GM23338 (cell line): ENCODE measurements around the gene TRPM2. TPM values are rescaled to one million over a fixed set of nuclear protein-coding genes. Genes with fewer than 3 reads are reported as not detected.

ENCODE experiments used
- ATAC-seq: fragments of 200-7000 bp; cut with Tn5 transposase; 3 replicates; pipeline ENCODE4 v1.9.1; 2020
- DNase-seq: peaks from one replicate; pipeline ENCODE4 v3.0.0-alpha.2; 2015; ENCODE audit warnings: low spot score
- H2AFZ ChIP-seq: fragments of 200-600 bp; sonication (generic); 2 replicates; pipeline ENCODE4 v1.8.0; 2016; ENCODE audit warnings: antibody characterized with exemption, mild to moderate bottlenecking, moderate library complexity
- H3F3A ChIP-seq: fragments of 200-600 bp; sonication (generic); replicated peaks from 2 replicates; pipeline ENCODE4 v1.8.0; 2017; ENCODE audit warnings: antibody characterized with exemption, mixed run types, low read depth
- H3K27ac ChIP-seq: fragments of 200-600 bp; sonication (generic); 2 replicates; pipeline ENCODE4 v1.6.1; 2016; ENCODE audit warnings: low read depth
- H3K27me3 ChIP-seq: fragments of 200-600 bp; sonication (generic); 2 replicates; pipeline ENCODE4 v1.8.0; 2016; ENCODE audit warnings: mild to moderate bottlenecking, mixed run types, moderate library complexity; ENCODE audit not compliant: insufficient read depth
- H3K36me3 ChIP-seq: fragments of 200-600 bp; sonication (generic); 2 replicates; pipeline ENCODE4 v1.8.0; 2016; ENCODE audit warnings: mild to moderate bottlenecking; ENCODE audit not compliant: insufficient read depth
- H3K4me1 ChIP-seq: fragments of 200-600 bp; sonication (generic); 2 replicates; pipeline ENCODE4 v1.8.0; 2016; ENCODE audit warnings: mild to moderate bottlenecking, moderate library complexity; ENCODE audit not compliant: insufficient read depth
- H3K4me2 ChIP-seq: fragments of 200-600 bp; sonication (generic); 2 replicates; pipeline ENCODE4 v1.7.1; 2017; ENCODE audit warnings: mixed run types
- H3K4me3 ChIP-seq: fragments of 200-600 bp; sonication (generic); 2 replicates; pipeline ENCODE4 v1.6.1; 2016; ENCODE audit warnings: mixed run types
- H3K79me2 ChIP-seq: fragments of 200-600 bp; sonication (generic); replicated peaks from 2 replicates; pipeline ENCODE4 v1.8.0; 2017; ENCODE audit warnings: mild to moderate bottlenecking; ENCODE audit not compliant: insufficient read depth
- H3K9me2 ChIP-seq: fragments of 200-600 bp; sonication (generic); 2 replicates; pipeline ENCODE4 v1.8.0; 2017; ENCODE audit not compliant: insufficient read depth
- H4K20me1 ChIP-seq: fragments of 200-600 bp; sonication (generic); replicated peaks from 2 replicates; pipeline ENCODE4 v1.8.0; 2017; ENCODE audit warnings: mild to moderate bottlenecking; ENCODE audit not compliant: insufficient read depth
- H3K27ac Mint-ChIP-seq: 2 replicates; pipeline ENCODE4 v1.8.0; 2020; ENCODE audit warnings: inconsistent platforms, mild to moderate bottlenecking, moderate library complexity, mixed read lengths
- H3K27me3 Mint-ChIP-seq: 3 replicates; pipeline ENCODE4 v1.8.0; 2022; ENCODE audit warnings: low read depth, mild to moderate bottlenecking, moderate library complexity, mixed read lengths, inconsistent platforms; ENCODE audit not compliant: insufficient read depth, poor library complexity
- H3K36me3 Mint-ChIP-seq: 3 replicates; pipeline ENCODE4 v1.8.0; 2021; ENCODE audit warnings: low read depth, mild to moderate bottlenecking, inconsistent platforms, moderate library complexity, mixed read lengths
- H3K4me1 Mint-ChIP-seq: 3 replicates; pipeline ENCODE4 v1.8.0; 2020; ENCODE audit warnings: mild to moderate bottlenecking, inconsistent platforms, mixed read lengths
- H3K4me3 Mint-ChIP-seq: 3 replicates; pipeline ENCODE4 v1.8.0; 2021; ENCODE audit warnings: moderate library complexity, mild to moderate bottlenecking, inconsistent platforms, mixed read lengths
- H3K9me3 Mint-ChIP-seq: 3 replicates; pipeline ENCODE4 v1.8.0; 2020; ENCODE audit warnings: moderate library complexity, mild to moderate bottlenecking, inconsistent platforms, mixed read lengths
- CREB1 ChIP-seq: fragments of 250-450 bp; sonication (Bioruptor Pico); IDR thresholded peaks from 2 replicates; pipeline ENCODE4 v1.5.0; 2020; ENCODE audit warnings: low read depth, mild to moderate bottlenecking, moderate library complexity
- CTCF ChIP-seq, 2 experiments: fragments of 200-600 bp in 1 of 2; sonication (generic) in 1 of 2; conservative IDR thresholded peaks; 2 replicates each; pipeline versions ENCODE4 v1.5.1 to v1.6.1; 2016 to 2017; ENCODE audit warnings: antibody characterized with exemption in 2 of 2, low read depth in 2 of 2, mild to moderate bottlenecking in 2 of 2, moderate library complexity in 1 of 2
- ETS1 ChIP-seq: IDR thresholded peaks from 2 replicates; pipeline ENCODE4 v1.6.1; 2016; ENCODE audit warnings: antibody characterized with exemption
- EZH2 ChIP-seq: fragments of 200-600 bp; sonication (generic); IDR thresholded peaks from one replicate; pipeline ENCODE4 v1.8.0; 2017; ENCODE audit warnings: antibody characterized with exemption, mild to moderate bottlenecking, low read depth; ENCODE audit not compliant: unreplicated experiment
- EZH2phosphoT487 ChIP-seq: fragments of 200-600 bp; sonication (generic); IDR thresholded peaks from one replicate; pipeline ENCODE4 v1.8.1; 2018; ENCODE audit warnings: antibody characterized with exemption; ENCODE audit not compliant: unreplicated experiment
- JUNB ChIP-seq: IDR thresholded peaks from one replicate; pipeline ENCODE4 v1.6.1; 2016; ENCODE audit warnings: antibody characterized with exemption; ENCODE audit not compliant: unreplicated experiment
- NANOG ChIP-seq: IDR thresholded peaks from 2 replicates; pipeline ENCODE4 v1.6.1; 2016; ENCODE audit warnings: antibody characterized with exemption, borderline replicate concordance
- POLR2AphosphoS5 ChIP-seq: IDR thresholded peaks from 2 replicates; pipeline ENCODE4 v1.6.1; 2016; ENCODE audit warnings: antibody characterized with exemption, low read depth
- STAT1 ChIP-seq: IDR thresholded peaks from one replicate; pipeline ENCODE4 v1.6.1; 2016; ENCODE audit warnings: antibody characterized with exemption; ENCODE audit not compliant: unreplicated experiment
- ZNF114 ChIP-seq: fragments of 250-450 bp; sonication (Bioruptor Pico); IDR thresholded peaks from 2 replicates; pipeline ENCODE4 v1.5.0; 2020; ENCODE audit warnings: mild to moderate bottlenecking, moderate library complexity
- ZNF331 ChIP-seq: fragments of 250-450 bp; sonication (Bioruptor Pico); IDR thresholded peaks from 2 replicates; pipeline ENCODE4 v1.5.0; 2020; ENCODE audit warnings: low read depth, mild to moderate bottlenecking, moderate library complexity
- ZNF462 ChIP-seq: fragments of 250-450 bp; sonication (Bioruptor Pico); IDR thresholded peaks from 2 replicates; pipeline ENCODE4 v1.5.0; 2020; ENCODE audit warnings: mild to moderate bottlenecking, moderate library complexity
- polyA plus RNA-seq: library from polyadenylated mRNA; unstranded; fragments of >200 nt; fragmentation: Nextera tagmentation; extraction: Ambion mirVana; gene quantifications from 2 replicates; pipeline ENCODE4 v1.2.1, GENCODE V29; 2016
- total RNA-seq: library from RNA; depleted of rRNA; stranded (reverse); fragments of >200 nt; shearing (Covaris generic); gene quantifications from 2 replicates; pipeline ENCODE4 v1.2.3, GENCODE V29; 2014
- TF ChIP-seq, protein P1 (sequence below): IDR thresholded peaks from one replicate; pipeline ENCODE4 v1.6.1; 2018; ENCODE audit warnings: antibody characterized with exemption; ENCODE audit not compliant: unreplicated experiment

Gene TRPM2
- total and polyA plus RNA-seq, 2 experiments from 2014 or later = 0.53 to 0.83 TPM

- peak overlapping the region; percentile 61 for H3K4me3 Mint-ChIP-seq
- H3K27me3 Mint-ChIP-seq = peaks cover 12% of the 10 kb centered on the region
- H3K9me2 ChIP-seq = no peaks in the 10 kb centered on the region
- H3K27ac ChIP-seq = no peak overlapping the region
- H3F3A ChIP-seq = no peaks in the 10 kb centered on the region
- peak overlapping the region; percentile 77 for H3K4me3 ChIP-seq
- H4K20me1 ChIP-seq = no peaks in the 10 kb centered on the region
- H3K36me3 ChIP-seq = no peaks in the 10 kb centered on the region
- no peaks in the 10 kb centered on the region for H3K27me3 ChIP-seq
- peak overlapping the region; percentile 87 for H3K4me2 ChIP-seq
- H3K36me3 Mint-ChIP-seq = peaks cover 3% of the 10 kb centered on the region; the same call in 1 of the 3 replicates
- peak overlapping the region; percentile 56; the same call in 1 of the 2 replicates for H2AFZ ChIP-seq
- no peak for TF ChIP-seq ZNF114 (CRISPR knock-in tag)
- TF ChIP-seq EZH2 = no peak
- no peak for TF ChIP-seq POLR2AphosphoS5
- no peak for TF ChIP-seq ETS1
- TF ChIP-seq CREB1 (CRISPR knock-in tag) = no peak
- TF ChIP-seq EZH2phosphoT487 = no peak
- TF ChIP-seq JUNB = no peak
- TF ChIP-seq STAT1 = no peak
- no peak for TF ChIP-seq ZNF462
- TF ChIP-seq, protein P1, sequence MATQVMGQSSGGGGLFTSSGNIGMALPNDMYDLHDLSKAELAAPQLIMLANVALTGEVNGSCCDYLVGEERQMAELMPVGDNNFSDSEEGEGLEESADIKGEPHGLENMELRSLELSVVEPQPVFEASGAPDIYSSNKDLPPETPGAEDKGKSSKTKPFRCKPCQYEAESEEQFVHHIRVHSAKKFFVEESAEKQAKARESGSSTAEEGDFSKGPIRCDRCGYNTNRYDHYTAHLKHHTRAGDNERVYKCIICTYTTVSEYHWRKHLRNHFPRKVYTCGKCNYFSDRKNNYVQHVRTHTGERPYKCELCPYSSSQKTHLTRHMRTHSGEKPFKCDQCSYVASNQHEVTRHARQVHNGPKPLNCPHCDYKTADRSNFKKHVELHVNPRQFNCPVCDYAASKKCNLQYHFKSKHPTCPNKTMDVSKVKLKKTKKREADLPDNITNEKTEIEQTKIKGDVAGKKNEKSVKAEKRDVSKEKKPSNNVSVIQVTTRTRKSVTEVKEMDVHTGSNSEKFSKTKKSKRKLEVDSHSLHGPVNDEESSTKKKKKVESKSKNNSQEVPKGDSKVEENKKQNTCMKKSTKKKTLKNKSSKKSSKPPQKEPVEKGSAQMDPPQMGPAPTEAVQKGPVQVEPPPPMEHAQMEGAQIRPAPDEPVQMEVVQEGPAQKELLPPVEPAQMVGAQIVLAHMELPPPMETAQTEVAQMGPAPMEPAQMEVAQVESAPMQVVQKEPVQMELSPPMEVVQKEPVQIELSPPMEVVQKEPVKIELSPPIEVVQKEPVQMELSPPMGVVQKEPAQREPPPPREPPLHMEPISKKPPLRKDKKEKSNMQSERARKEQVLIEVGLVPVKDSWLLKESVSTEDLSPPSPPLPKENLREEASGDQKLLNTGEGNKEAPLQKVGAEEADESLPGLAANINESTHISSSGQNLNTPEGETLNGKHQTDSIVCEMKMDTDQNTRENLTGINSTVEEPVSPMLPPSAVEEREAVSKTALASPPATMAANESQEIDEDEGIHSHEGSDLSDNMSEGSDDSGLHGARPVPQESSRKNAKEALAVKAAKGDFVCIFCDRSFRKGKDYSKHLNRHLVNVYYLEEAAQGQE = no peak
- TF ChIP-seq ZNF331 (CRISPR knock-in tag) = no peak
- no peak for TF ChIP-seq CTCF (conservative IDR thresholded peaks at IDR 0.05; ENCODE audit: low read depth in 2 of 2)
- TF ChIP-seq NANOG = no peak
- no peak for ATAC-seq
- H3K79me2 ChIP-seq = no peaks in the 10 kb centered on the region
- no peaks in the 10 kb centered on the region for H3K4me1 ChIP-seq
- DNase-seq = peak; percentile 26
- H3K27ac Mint-ChIP-seq = no peak overlapping the region
- no peaks in the 10 kb centered on the region for H3K9me3 Mint-ChIP-seq
- H3K4me1 Mint-ChIP-seq = peaks cover 6% of the 10 kb centered on the region; the same call in 1 of the 3 replicates
Measured at GRCh38 chr21:44456214-44456914, 102.9 kb downstream of the TRPM2 start.
